Activated B cell treated with CpG ODN at 0.5 μM for 24 hours (primary cell): Measurements from ENCODE around the gene ABLIM2. TPM values are rescaled to one million over a fixed set of nuclear protein-coding genes. Genes with fewer than 3 reads are reported as not detected.

Experiments
- ATAC-seq: fragments of 200-7000 bp; cut with Tn5 transposase; one replicate; pipeline ENCODE4 v1.10.0; 2021; ENCODE audit warnings: low read depth, mild to moderate bottlenecking, moderate library complexity
- CTCF ChIA-PET: fragments of 350-600 bp; sonication (Branson Sonifier 250); formaldehyde crosslinking; loops from one replicate; lab custom pipeline; 2021; ENCODE audit warnings: antibody characterized with exemption; lab: Charles Lee
- POLR2A ChIA-PET: fragments of 350-600 bp; sonication (Branson Sonifier 250); formaldehyde crosslinking; loops from one replicate; lab custom pipeline; 2021; ENCODE audit warnings: antibody characterized with exemption; lab: Charles Lee
- DNase-seq: peaks from one replicate; pipeline ENCODE4 v3.0.0; 2022
- H3K27ac Mint-ChIP-seq: one replicate; pipeline ENCODE4 v1.8.0; 2020; ENCODE audit warnings: mixed read lengths
- H3K27me3 Mint-ChIP-seq: one replicate; pipeline ENCODE4 v1.8.0; 2021; ENCODE audit warnings: mixed read lengths
- H3K36me3 Mint-ChIP-seq: one replicate; pipeline ENCODE4 v1.8.0; 2021; ENCODE audit warnings: low read depth, mixed read lengths
- H3K4me1 Mint-ChIP-seq: one replicate; pipeline ENCODE4 v1.8.0; 2021; ENCODE audit warnings: mixed read lengths
- H3K4me3 Mint-ChIP-seq: one replicate; pipeline ENCODE4 v1.8.0; 2020; ENCODE audit warnings: mild to moderate bottlenecking, mixed read lengths
- H3K9me3 Mint-ChIP-seq: one replicate; pipeline ENCODE4 v1.8.0; 2020; ENCODE audit warnings: mixed read lengths
- intact Hi-C: fragments of 100-400 bp; cut with micrococcal nuclease; formaldehyde crosslinking; loops from one replicate; pipeline ENCODE4 v1.15.1; 2024
- total RNA-seq: library from RNA; stranded (reverse); gene quantifications from 2 replicates; pipeline ENCODE4 v1.2.3, GENCODE V29; 2022
- TF ChIP-seq, protein P1 (sequence below): fragments of 200-600 bp; IDR thresholded peaks from one replicate; pipeline ENCODE4 v1.8.0; 2022; ENCODE audit warnings: antibody characterized with exemption, mild to moderate bottlenecking

Gene ABLIM2
- total RNA-seq, 1 donor from 2014 or later: 5.2 TPM

DNA sequence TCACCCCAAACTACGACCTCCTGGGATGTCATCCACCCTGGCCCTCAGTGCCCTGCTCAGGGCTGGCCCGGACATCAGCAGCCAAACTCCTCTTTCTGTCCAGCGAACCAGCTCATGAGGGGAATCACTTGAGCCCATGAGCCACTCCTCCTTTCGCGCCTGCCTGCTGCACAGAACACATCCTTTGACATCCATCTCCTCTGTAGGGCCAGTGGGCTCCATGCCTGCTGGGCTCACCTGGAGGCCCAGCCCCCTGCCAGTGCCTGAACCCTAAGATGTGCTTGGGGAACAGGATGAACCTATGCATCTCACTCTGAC, 43.5 kb downstream of the ABLIM2 start:
- no peak overlapping the region for H3K4me3 Mint-ChIP-seq
- H3K27ac Mint-ChIP-seq: no peak overlapping the region
- H3K36me3 Mint-ChIP-seq: no peaks in the 10 kb centered on the region
- no peaks in the 10 kb centered on the region for H3K9me3 Mint-ChIP-seq
- TF ChIP-seq, protein P1, sequence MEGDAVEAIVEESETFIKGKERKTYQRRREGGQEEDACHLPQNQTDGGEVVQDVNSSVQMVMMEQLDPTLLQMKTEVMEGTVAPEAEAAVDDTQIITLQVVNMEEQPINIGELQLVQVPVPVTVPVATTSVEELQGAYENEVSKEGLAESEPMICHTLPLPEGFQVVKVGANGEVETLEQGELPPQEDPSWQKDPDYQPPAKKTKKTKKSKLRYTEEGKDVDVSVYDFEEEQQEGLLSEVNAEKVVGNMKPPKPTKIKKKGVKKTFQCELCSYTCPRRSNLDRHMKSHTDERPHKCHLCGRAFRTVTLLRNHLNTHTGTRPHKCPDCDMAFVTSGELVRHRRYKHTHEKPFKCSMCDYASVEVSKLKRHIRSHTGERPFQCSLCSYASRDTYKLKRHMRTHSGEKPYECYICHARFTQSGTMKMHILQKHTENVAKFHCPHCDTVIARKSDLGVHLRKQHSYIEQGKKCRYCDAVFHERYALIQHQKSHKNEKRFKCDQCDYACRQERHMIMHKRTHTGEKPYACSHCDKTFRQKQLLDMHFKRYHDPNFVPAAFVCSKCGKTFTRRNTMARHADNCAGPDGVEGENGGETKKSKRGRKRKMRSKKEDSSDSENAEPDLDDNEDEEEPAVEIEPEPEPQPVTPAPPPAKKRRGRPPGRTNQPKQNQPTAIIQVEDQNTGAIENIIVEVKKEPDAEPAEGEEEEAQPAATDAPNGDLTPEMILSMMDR: no peak
- intact Hi-C loops: no loop called here
- peaks cover 2% of the 10 kb centered on the region for H3K27me3 Mint-ChIP-seq
- ATAC-seq (no peak), DNase-seq (no peak)
- H3K4me1 Mint-ChIP-seq: peaks cover 5% of the 10 kb centered on the region
- CTCF ChIA-PET: no interaction called here
- POLR2A ChIA-PET: no interaction called here

DNA sequence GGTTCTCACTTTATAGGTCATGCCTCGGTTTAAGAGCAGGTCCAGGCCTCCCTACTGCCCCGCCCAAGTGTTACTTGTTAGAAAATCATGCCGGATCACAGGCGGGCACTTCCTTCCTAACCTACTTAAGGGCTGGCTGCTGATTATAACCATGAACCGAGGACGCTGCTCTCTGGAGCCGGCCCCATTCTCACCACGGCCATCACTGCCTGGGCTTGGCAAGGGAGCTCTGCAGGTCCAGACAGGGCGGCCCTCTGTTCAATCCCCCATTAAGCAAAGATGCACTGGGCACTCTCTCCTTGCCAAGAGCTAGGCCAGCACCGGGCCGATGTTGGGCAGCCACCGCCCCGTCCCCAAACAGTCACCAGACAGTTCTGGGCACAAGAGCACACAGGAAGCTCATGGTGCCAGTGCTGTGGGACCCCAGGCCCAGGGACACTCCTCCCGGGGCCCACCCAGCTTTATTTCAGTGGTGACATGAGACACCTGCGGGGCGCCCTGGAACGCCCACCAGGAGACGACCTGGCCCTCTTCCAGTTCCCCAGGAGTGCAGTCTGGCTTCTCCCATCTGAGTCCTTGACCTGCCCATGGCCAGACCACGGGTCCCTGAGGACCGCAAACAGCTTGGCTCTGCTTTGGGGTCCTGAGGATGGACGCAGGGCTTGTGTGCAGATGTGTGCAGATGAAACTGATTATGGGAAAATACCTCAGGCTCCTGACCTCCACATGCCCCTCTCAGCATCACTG, 44.0 kb downstream of the ABLIM2 start:
- H3K27ac Mint-ChIP-seq: no peak overlapping the region
- H3K27me3 Mint-ChIP-seq: peaks cover 2% of the 10 kb centered on the region
- POLR2A ChIA-PET: no interaction called here
- ATAC-seq: no peak
- TF ChIP-seq, protein P1: no peak
- no peaks in the 10 kb centered on the region for H3K36me3 Mint-ChIP-seq
- intact Hi-C loops: no loop called here
- no peak overlapping the region for H3K4me3 Mint-ChIP-seq
- DNase-seq: no peak
- peaks cover 5% of the 10 kb centered on the region for H3K4me1 Mint-ChIP-seq
- H3K9me3 Mint-ChIP-seq: no peaks in the 10 kb centered on the region
- CTCF ChIA-PET: no interaction called here

DNA sequence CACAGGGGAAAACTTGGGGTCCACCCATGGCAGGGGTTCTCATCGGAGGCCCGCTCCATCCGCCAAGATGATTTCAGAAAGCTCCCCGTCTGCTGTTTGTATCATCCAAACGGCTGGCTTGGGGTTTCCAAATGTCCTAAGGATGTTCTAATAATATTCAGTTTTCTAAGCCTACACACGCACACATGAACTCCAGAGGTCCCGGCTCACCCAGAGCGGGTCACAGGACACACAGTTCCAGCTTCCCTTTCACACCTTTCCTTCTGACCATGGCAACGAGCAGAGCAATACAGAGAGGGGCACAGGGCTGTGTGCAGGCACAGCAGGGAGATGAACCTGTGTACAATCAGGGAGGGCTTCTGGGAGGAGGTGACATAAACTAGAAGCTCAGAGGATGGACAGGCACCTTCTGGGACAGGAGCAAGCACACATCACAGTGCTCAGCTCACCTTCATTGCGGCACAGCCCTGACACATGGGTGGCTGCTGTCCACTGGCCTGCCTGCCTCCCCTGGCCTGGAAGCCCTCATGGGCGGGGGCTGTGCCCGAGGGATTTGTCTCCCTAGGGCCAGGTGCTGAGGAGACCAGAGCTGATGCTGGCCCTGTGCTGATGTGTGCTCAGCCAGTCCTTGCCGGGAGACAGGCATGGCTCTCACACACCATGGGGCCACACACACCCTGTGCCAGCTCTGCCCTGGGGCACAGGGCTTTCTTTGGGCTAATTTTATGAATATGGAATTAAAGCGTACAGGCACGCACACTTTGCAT, 44.8 kb downstream of the ABLIM2 start:
- H3K36me3 Mint-ChIP-seq: no peaks in the 10 kb centered on the region
- intact Hi-C loops: no loop called here
- ChIA-PET CTCF (no interaction called here), POLR2A (no interaction called here)
- DNase-seq: no peak
- peaks cover 4% of the 10 kb centered on the region for H3K27me3 Mint-ChIP-seq
- no peaks in the 10 kb centered on the region for H3K9me3 Mint-ChIP-seq
- no peak overlapping the region for H3K27ac Mint-ChIP-seq
- peaks cover 5% of the 10 kb centered on the region for H3K4me1 Mint-ChIP-seq
- TF ChIP-seq, protein P1: no peak
- ATAC-seq: no peak
- no peak overlapping the region for H3K4me3 Mint-ChIP-seq

DNA sequence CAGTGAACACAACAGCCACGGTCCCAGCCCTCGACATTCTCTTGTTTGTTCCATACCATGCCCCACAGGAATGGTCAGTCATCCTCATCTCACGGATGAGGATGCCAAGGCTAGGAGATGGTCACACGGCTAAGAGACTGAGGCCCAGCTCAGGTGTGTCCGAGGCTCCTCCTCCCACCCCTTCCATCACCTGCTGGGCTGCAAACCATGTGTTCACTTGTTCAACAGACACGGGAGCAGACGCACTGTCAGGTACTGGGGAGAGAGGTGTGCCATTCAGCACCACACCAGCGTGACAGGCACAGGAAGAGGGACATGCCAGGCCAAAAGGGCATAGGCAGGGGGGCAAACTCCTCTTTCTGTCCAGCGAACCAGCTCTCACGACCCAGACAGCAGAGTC, 45.9 kb downstream of the ABLIM2 start:
- TF ChIP-seq, protein P1: no peak
- Mint-ChIP-seq H3K36me3 (no peaks in the 10 kb centered on the region), H3K4me3 (no peak overlapping the region), H3K9me3 (no peaks in the 10 kb centered on the region), H3K27ac (no peak overlapping the region), H3K27me3 (peaks cover 7% of the 10 kb centered on the region), H3K4me1 (peaks cover 5% of the 10 kb centered on the region)
- intact Hi-C loops: no loop called here
- ChIA-PET POLR2A (no interaction called here), CTCF (no interaction called here)
- DNase-seq (no peak), ATAC-seq (no peak)

DNA sequence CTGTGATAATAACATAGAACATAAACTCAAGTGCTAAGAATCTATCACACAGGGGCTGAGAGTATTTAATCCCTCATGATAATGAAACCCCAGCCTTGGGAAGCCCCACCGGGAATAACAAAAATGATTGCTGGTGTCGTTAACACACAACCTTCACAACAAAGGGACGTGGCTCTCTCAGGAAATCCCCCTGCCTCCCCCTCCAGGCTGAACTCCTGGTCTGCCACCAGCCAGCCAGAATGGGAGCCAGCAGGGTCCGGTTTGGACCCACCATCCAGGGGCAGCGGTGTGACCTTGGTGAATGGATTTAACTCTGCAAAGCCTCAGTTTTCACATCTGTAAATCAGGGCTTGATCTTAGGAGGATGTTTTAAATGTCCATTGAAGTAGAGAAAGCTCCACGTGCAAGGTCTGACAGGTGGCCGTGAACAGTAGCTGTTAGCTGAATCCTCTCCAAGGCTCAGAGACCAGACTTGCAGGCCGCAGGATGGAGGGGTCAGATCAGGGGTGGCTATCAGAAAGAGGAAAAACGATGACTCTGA, 46.5 kb downstream of the ABLIM2 start:
- ATAC-seq: no peak
- TF ChIP-seq, protein P1: no peak
- Mint-ChIP-seq H3K27ac (no peak overlapping the region), H3K27me3 (peaks cover 8% of the 10 kb centered on the region), H3K4me1 (peaks cover under 1% of the 10 kb centered on the region), H3K4me3 (no peak overlapping the region), H3K36me3 (no peaks in the 10 kb centered on the region), H3K9me3 (no peaks in the 10 kb centered on the region)
- ChIA-PET CTCF (no interaction called here), POLR2A (no interaction called here)
- intact Hi-C loops: no loop called here
- no peak for DNase-seq
